Osteoblast (primary cell): ENCODE measurements around the gene DNAJC5G. TPM values are rescaled to one million over a fixed set of nuclear protein-coding genes. Genes with fewer than 3 reads are reported as not detected.
"Not testable (repeated sequence)": the region's sequence is repeated elsewhere in the genome, so short reads cannot be mapped to it uniquely, and the experiment has no call there.

Experiments used
- DNase-seq: peaks from one replicate; pipeline ENCODE4 v3.0.0; 2011; ENCODE audit warnings: low spot score, mixed read lengths; ENCODE audit not compliant: insufficient read length; ENCODE audit errors: missing footprints
- H2AFZ ChIP-seq: 2 replicates; pipeline ENCODE4 v1.6.0; 2011; ENCODE audit warnings: mild to moderate bottlenecking, low read length
- H3K27ac ChIP-seq: 2 replicates; pipeline ENCODE4 v1.5.1; 2011; ENCODE audit warnings: mild to moderate bottlenecking, low read depth, low read length, moderate library complexity
- H3K27me3 ChIP-seq: 2 replicates; pipeline ENCODE4 v1.6.0; 2012; ENCODE audit warnings: mild to moderate bottlenecking, control low read depth, inconsistent platforms, low read length, moderate library complexity; ENCODE audit not compliant: insufficient read depth
- H3K36me3 ChIP-seq: 2 replicates; pipeline ENCODE4 v1.5.1; 2011; ENCODE audit warnings: mild to moderate bottlenecking, low read length, control low read depth, moderate library complexity; ENCODE audit not compliant: insufficient read depth
- H3K4me1 ChIP-seq: 2 replicates; pipeline ENCODE4 v1.5.1; 2011; ENCODE audit warnings: mild to moderate bottlenecking, low read length, control low read depth, moderate library complexity; ENCODE audit not compliant: insufficient read depth
- H3K4me2 ChIP-seq: 2 replicates; pipeline ENCODE4 v1.6.0; 2011; ENCODE audit warnings: mild to moderate bottlenecking, low read length; ENCODE audit not compliant: insufficient read depth
- H3K4me3 ChIP-seq: fragments of 200-600 bp; sonication (generic); 3 replicates; pipeline ENCODE4 v1.5.1; 2012; ENCODE audit warnings: mild to moderate bottlenecking, low read length, inconsistent platforms; ENCODE audit not compliant: insufficient read depth
- H3K79me2 ChIP-seq: 2 replicates; pipeline ENCODE4 v1.6.0; 2012; ENCODE audit warnings: mild to moderate bottlenecking, low read length, control low read depth, inconsistent platforms; ENCODE audit not compliant: insufficient read depth
- H3K9me3 ChIP-seq: 2 replicates; pipeline ENCODE4 v1.5.1; 2011; ENCODE audit warnings: low read depth, low read length, control low read depth
- H4K20me1 ChIP-seq: 2 replicates; pipeline ENCODE4 v1.6.0; 2012; ENCODE audit warnings: mild to moderate bottlenecking, low read length, control low read depth; ENCODE audit not compliant: insufficient read depth
- total RNA-seq: library from RNA; depleted of rRNA; stranded (reverse); fragments of >200 nt; gene quantifications from 2 replicates; pipeline ENCODE4 v1.2.3, GENCODE V29; 2012
- TF ChIP-seq, protein P1 (sequence below): IDR thresholded peaks from 2 replicates; pipeline ENCODE4 v1.5.1; 2011; ENCODE audit warnings: mild to moderate bottlenecking, low read depth, low read length, moderate library complexity; ENCODE audit errors: extremely low read depth

Gene DNAJC5G
- total RNA-seq, 1 donor = not detected

- Histone ChIP-seq H3K27me3 (peaks cover 24% of the 10 kb centered on the region), H3K9me3 (no peaks in the 10 kb centered on the region), H3K27ac (no peak overlapping the region), H2AFZ (no peak overlapping the region), H3K4me2 (no peak overlapping the region), H3K4me3 (no peak overlapping the region), H3K36me3 (no peaks in the 10 kb centered on the region), H3K79me2 (no peaks in the 10 kb centered on the region), H3K4me1 (peaks cover 8% of the 10 kb centered on the region), H4K20me1 (no peaks in the 10 kb centered on the region)
- no peak for DNase-seq
- TF ChIP-seq, protein P1, sequence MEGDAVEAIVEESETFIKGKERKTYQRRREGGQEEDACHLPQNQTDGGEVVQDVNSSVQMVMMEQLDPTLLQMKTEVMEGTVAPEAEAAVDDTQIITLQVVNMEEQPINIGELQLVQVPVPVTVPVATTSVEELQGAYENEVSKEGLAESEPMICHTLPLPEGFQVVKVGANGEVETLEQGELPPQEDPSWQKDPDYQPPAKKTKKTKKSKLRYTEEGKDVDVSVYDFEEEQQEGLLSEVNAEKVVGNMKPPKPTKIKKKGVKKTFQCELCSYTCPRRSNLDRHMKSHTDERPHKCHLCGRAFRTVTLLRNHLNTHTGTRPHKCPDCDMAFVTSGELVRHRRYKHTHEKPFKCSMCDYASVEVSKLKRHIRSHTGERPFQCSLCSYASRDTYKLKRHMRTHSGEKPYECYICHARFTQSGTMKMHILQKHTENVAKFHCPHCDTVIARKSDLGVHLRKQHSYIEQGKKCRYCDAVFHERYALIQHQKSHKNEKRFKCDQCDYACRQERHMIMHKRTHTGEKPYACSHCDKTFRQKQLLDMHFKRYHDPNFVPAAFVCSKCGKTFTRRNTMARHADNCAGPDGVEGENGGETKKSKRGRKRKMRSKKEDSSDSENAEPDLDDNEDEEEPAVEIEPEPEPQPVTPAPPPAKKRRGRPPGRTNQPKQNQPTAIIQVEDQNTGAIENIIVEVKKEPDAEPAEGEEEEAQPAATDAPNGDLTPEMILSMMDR = no peak
Observed at GRCh38 chr2:27271631-27272340, 3.4 kb upstream of the DNAJC5G start.

DNA sequence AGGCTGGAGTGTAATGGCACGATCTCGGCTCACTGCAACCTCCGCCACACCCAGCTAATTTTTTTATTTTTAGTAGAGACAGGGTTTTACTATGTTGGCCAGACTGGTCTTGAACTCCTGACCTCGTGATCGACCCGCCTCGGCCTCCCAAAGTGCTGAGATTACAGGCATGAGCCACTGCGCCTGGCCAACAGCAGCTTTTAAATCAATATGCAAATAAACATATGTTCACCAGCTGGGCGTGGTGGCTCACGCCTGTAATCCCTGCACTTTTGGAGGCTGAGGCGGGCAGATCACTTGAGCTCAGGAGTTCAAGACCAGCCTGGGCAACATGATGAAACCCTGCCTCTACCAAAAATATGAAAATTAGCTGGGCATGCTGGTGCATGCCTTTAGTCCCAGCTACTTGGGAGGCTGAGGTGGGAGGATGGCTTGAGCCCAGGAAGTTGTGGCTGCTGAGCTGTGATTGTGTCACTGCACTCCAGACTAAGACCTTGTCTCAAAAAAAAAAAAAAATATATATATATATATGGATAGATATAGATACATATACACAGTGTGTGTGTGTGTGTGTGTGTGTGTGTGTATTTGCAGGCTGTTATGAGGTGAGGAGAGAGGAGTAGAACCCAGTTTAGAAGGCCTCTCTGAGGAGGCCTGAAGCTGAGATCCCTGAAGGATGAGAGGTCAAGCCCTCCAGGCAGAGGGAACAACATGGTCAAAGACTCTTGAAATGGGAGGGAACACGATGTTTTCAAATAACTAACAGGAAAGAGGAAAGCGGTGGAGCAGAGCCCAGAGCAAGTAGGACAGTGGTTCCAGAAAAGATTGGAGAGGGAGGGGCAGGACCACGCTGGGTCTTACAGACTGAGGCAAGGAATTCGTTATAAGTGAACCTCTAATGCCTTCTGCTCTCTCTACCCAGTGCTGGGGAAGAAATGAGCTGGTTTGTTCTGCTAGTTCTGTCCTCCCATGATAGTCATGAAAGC lies 2.4 kb upstream of the DNAJC5G start:
- H3K27me3 ChIP-seq = peaks cover 19% of the 10 kb centered on the region
- not testable (repeated sequence) for H2AFZ ChIP-seq, H4K20me1 ChIP-seq, H3K4me3 ChIP-seq, H3K4me1 ChIP-seq, H3K4me2 ChIP-seq, H3K79me2 ChIP-seq, DNase-seq, H3K36me3 ChIP-seq, H3K9me3 ChIP-seq, H3K27ac ChIP-seq

- Histone ChIP-seq H3K4me3 (no peak overlapping the region), H3K27me3 (peaks cover 3% of the 10 kb centered on the region), H3K4me2 (no peak overlapping the region), H3K36me3 (no peaks in the 10 kb centered on the region), H4K20me1 (no peaks in the 10 kb centered on the region), H3K27ac (no peak overlapping the region), H3K79me2 (no peaks in the 10 kb centered on the region), H3K4me1 (peaks cover 32% of the 10 kb centered on the region), H3K9me3 (no peaks in the 10 kb centered on the region), H2AFZ (no peak overlapping the region)
- TF ChIP-seq, protein P1 = no peak
- DNase-seq = no peak
Observed at GRCh38 chr2:27278010-27278409, 2.8 kb downstream of the DNAJC5G start.

DNA sequence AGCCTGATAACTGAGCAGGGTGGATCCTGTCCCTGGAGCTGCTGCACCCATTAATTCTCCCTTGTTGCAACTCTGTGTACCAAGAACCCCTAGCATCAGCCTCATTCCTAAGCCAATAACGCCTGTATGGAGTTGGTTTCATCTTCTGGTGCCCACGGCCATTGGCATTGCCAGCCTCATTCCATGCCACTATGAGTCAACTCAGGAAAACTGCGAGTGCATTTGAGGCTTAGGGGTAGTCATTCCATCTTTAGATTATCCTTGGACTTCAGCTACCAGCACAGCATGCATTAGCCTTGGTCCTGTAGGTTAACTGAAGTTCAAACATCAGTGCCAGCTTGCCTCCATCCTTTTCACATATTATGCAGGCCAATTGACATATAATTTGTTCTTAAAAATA lies 5.6 kb downstream of the DNAJC5G start:
- Histone ChIP-seq H3K4me1 (peaks cover 25% of the 10 kb centered on the region), H3K4me3 (no peak overlapping the region), H3K79me2 (no peaks in the 10 kb centered on the region), H3K27ac (no peak overlapping the region), H3K36me3 (no peaks in the 10 kb centered on the region), H3K4me2 (no peak overlapping the region), H3K27me3 (peaks cover 6% of the 10 kb centered on the region), H3K9me3 (no peaks in the 10 kb centered on the region), H2AFZ (no peak overlapping the region), H4K20me1 (no peaks in the 10 kb centered on the region)
- DNase-seq = peak; percentile 77
- TF ChIP-seq, protein P1 = no peak
